Measurements from ENCODE around the gene TIMM22. TPM values are rescaled to one million over a fixed set of nuclear protein-coding genes. Genes with fewer than 3 reads are reported as not detected.

TIMM22 gene
- total and polyA plus RNA-seq, 2 donors (not counting 3 experiments of a cell fraction or from before 2014, with no cell fraction given): 19.0 to 19.6 TPM

GRCh38 chr17:1038459-1039122, 41.7 kb downstream of the TIMM22 start:
- Histone ChIP-seq H3K9me1 (replicated peaks; ENCODE audit: control insufficient read depth, extremely low read depth, insufficient read depth, low read length) (no peaks in the 10 kb centered on the region), H3K9me3 (replicated peaks; ENCODE audit: control insufficient read depth, insufficient read depth, low read length) (no peaks in the 10 kb centered on the region), H3K9ac (replicated peaks; ENCODE audit: extremely low read depth, insufficient read depth, low read length) (no peak overlapping the region), H4K20me1 (replicated peaks; ENCODE audit: control insufficient read depth, extremely low read depth, insufficient read depth, low read length) (no peaks in the 10 kb centered on the region), H3K79me2 (ENCODE audit: control insufficient read depth, insufficient read depth, low read length) (peaks cover 20% of the 10 kb centered on the region), H3K4me1 (ENCODE audit: control insufficient read depth, extremely low read depth, insufficient read depth, low read length) (peaks cover 24% of the 10 kb centered on the region), H3K27ac (ENCODE audit: insufficient read depth, low read depth, low read length) (peak overlapping the region; percentile 80), H3K4me3 (replicated peaks in 1 of 3; ENCODE audit: insufficient read depth in 1 of 3, low read depth in 1 of 3, low read length in 3 of 3) (no peak overlapping the region), H3K4me2 (ENCODE audit: insufficient read depth, low read length) (no peak overlapping the region), H3K27me3 (ENCODE audit: control insufficient read depth in 2 of 2, insufficient read depth in 2 of 2, low read length in 2 of 2) (no peaks in the 10 kb centered on the region), H2AFZ (ENCODE audit: low read depth, low read length) (no peak overlapping the region), H3K36me3 (ENCODE audit: control insufficient read depth in 2 of 2, extremely low read depth in 1 of 2, insufficient read depth in 2 of 2, low read length in 2 of 2) (no peaks in the 10 kb centered on the region)
- DNase-seq (ENCODE audit: low read depth, low spot score) (no peak), FAIRE-seq (no peak)
- TF ChIP-seq POLR2A (IDR thresholded peaks at IDR 0.05; ENCODE audit: low read depth, low read length) (no peak), MAX (IDR thresholded peaks at IDR 0.05; ENCODE audit: insufficient read depth, insufficient read length) (no peak)
- ChIA-PET POLR2A (interaction anchor here (1.0 kb wide), 1 partner anchor 36 kb away, joined by 3 read pairs; no protein-coding TSS in a partner anchor), CTCF (interaction anchor here (0.8 to 5.5 kb wide), 4 partner anchors 10 to 149 kb away, joined by 3 to 39 read pairs (median 14); no protein-coding TSS in a partner anchor)
- BruUV-seq (replicated peaks): no TSS peak
- intact Hi-C loops (cut with micrococcal nuclease) (loop anchor here (1.0 to 2.0 kb wide), 2 partner anchors 18 to 33 kb away; no protein-coding TSS in a partner anchor), dilution Hi-C loops (cut with MboI; ENCODE audit: extremely low pct_ligation_motif_present, low sequenced_read_pairs) (no loop called here)

GRCh38 chr17:1039123-1039507, 42.2 kb downstream of the TIMM22 start:
- H3K4me3 ChIP-seq (replicated peaks in 1 of 3; ENCODE audit: insufficient read depth in 1 of 3, low read depth in 1 of 3, low read length in 3 of 3): no peak overlapping the region
- FAIRE-seq (no peak), DNase-seq (ENCODE audit: low read depth, low spot score) (no peak)
- TF ChIP-seq MAX (IDR thresholded peaks at IDR 0.05; ENCODE audit: insufficient read depth, insufficient read length) (no peak), POLR2AphosphoS5 (IDR thresholded peaks at IDR 0.05; ENCODE audit: insufficient read depth, low read depth, low read length) (no peak), MYC (IDR thresholded peaks at IDR 0.05; ENCODE audit: low read depth, low read length) (no peak), EZH2 (IDR thresholded peaks at IDR 0.05; ENCODE audit: borderline replicate concordance, low read depth, low read length, severe bottlenecking) (no peak), FOS (IDR thresholded peaks at IDR 0.05; ENCODE audit: borderline replicate concordance, insufficient read depth, low read length) (no peak)
- TF ChIP-seq, protein P1, sequence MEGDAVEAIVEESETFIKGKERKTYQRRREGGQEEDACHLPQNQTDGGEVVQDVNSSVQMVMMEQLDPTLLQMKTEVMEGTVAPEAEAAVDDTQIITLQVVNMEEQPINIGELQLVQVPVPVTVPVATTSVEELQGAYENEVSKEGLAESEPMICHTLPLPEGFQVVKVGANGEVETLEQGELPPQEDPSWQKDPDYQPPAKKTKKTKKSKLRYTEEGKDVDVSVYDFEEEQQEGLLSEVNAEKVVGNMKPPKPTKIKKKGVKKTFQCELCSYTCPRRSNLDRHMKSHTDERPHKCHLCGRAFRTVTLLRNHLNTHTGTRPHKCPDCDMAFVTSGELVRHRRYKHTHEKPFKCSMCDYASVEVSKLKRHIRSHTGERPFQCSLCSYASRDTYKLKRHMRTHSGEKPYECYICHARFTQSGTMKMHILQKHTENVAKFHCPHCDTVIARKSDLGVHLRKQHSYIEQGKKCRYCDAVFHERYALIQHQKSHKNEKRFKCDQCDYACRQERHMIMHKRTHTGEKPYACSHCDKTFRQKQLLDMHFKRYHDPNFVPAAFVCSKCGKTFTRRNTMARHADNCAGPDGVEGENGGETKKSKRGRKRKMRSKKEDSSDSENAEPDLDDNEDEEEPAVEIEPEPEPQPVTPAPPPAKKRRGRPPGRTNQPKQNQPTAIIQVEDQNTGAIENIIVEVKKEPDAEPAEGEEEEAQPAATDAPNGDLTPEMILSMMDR (IDR thresholded peaks at IDR 0.05; ENCODE audit: extremely low read depth in 1 of 2, insufficient read depth in 1 of 2, low read depth in 1 of 2, low read length in 2 of 2): no peak
- H3K27ac ChIP-seq (ENCODE audit: insufficient read depth, low read depth, low read length): peak overlapping the region; percentile 80
- CTCF ChIA-PET: interaction anchor here (0.8 to 5.5 kb wide), 6 partner anchors 10 to 148 kb away, joined by 3 to 39 read pairs (median 4); partner anchors contain the start of gene TIMM22
- H4K20me1 ChIP-seq (replicated peaks; ENCODE audit: control insufficient read depth, extremely low read depth, insufficient read depth, low read length): no peaks in the 10 kb centered on the region
- no peak overlapping the region for H3K4me2 ChIP-seq (ENCODE audit: insufficient read depth, low read length)
- no peaks in the 10 kb centered on the region for H3K9me3 ChIP-seq (replicated peaks; ENCODE audit: control insufficient read depth, insufficient read depth, low read length)
- dilution Hi-C loops (cut with MboI; ENCODE audit: extremely low pct_ligation_motif_present, low sequenced_read_pairs): no loop called here
- H3K4me1 ChIP-seq (ENCODE audit: control insufficient read depth, extremely low read depth, insufficient read depth, low read length): peaks cover 28% of the 10 kb centered on the region
- intact Hi-C loops (cut with micrococcal nuclease): loop anchor here (1.0 to 2.0 kb wide), 2 partner anchors 18 to 34 kb away; no protein-coding TSS in a partner anchor
- POLR2A ChIA-PET: interaction anchor here (1.0 kb wide), 1 partner anchor 37 kb away, joined by 3 read pairs; no protein-coding TSS in a partner anchor
- no peaks in the 10 kb centered on the region for H3K27me3 ChIP-seq (ENCODE audit: control insufficient read depth in 2 of 2, insufficient read depth in 2 of 2, low read length in 2 of 2)
- no peak overlapping the region for H3K9ac ChIP-seq (replicated peaks; ENCODE audit: extremely low read depth, insufficient read depth, low read length)
- BruUV-seq (replicated peaks): TSS peak; percentile 61
- no peaks in the 10 kb centered on the region for H3K36me3 ChIP-seq (ENCODE audit: control insufficient read depth in 2 of 2, extremely low read depth in 1 of 2, insufficient read depth in 2 of 2, low read length in 2 of 2)
- H3K79me2 ChIP-seq (ENCODE audit: control insufficient read depth, insufficient read depth, low read length): peaks cover 20% of the 10 kb centered on the region
- peak overlapping the region; percentile 47 for H2AFZ ChIP-seq (ENCODE audit: low read depth, low read length)
- H3K9me1 ChIP-seq (replicated peaks; ENCODE audit: control insufficient read depth, extremely low read depth, insufficient read depth, low read length): no peaks in the 10 kb centered on the region
